CD1c-positive myeloid dendritic cell (primary cell): ENCODE results near the gene LMF1.

Source experiments
- DNase-seq: peaks from one replicate; pipeline ENCODE4 v3.0.0-alpha.2; 2016; ENCODE audit errors: extremely low spot score

LMF1 gene

DNA sequence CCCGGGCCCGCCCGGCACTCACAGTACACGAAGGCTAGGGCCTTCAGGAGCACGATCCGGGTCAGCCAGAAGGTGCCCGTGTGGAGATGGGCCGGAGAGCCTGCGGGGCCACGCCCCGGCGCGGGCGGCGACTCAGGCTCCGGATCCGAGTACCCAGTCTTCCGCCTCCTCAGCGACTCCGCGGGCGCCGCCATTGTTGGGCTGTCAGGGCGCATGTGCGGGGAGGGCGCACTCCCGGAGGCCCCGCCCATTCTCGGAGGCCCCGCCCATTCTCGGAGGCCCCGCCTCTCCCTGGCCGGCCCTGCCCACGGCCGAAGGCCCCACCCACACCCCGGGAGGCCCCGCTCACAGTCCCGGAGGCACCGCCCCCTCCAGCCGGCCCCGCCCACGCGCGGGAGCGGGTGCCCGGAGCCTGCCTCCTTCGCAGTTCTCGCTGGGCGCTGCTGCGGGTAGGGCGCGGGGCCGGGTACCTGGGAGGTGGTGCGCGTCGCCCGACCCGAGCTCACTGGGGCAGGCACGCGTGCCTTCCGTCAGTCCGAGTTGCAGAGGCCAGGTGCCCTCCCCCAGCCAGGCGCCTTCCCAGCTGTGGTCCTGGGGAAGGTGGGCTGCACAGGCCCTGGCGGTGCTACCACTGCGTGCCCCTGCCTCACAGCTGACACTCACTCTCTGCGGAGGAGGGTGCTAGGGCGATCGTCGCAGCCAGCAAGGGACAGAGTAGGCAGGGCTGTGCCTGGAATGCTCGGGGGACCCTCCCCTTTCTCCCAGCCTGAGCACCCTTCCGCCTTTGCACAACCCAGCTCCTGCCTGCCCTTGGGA lies at the start of gene LMF1:
Gene LMF1, minus strand, starts transcription at position 219 of the 816 bp plus-strand sequence. Its CDS starts 4 bp downstream, at position 215.
- peak; percentile 96 for DNase-seq

DNA sequence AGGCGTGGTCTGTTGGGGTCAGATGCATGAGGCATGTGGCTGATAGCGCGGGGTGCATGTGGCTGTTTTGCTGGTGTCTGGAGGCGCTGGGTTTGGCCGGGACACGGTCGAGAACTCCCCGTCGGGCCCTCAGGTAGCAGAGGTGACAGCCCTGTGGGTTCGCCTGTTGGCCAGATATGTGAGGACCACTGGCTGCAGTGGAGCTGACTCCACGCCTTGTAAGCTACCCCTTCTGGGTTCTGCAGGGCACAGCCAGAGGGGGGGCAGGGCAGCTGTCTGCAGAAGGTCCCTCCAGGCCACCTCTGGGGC lies 49.3 kb upstream of the LMF1 start:
- no peak for DNase-seq

DNA sequence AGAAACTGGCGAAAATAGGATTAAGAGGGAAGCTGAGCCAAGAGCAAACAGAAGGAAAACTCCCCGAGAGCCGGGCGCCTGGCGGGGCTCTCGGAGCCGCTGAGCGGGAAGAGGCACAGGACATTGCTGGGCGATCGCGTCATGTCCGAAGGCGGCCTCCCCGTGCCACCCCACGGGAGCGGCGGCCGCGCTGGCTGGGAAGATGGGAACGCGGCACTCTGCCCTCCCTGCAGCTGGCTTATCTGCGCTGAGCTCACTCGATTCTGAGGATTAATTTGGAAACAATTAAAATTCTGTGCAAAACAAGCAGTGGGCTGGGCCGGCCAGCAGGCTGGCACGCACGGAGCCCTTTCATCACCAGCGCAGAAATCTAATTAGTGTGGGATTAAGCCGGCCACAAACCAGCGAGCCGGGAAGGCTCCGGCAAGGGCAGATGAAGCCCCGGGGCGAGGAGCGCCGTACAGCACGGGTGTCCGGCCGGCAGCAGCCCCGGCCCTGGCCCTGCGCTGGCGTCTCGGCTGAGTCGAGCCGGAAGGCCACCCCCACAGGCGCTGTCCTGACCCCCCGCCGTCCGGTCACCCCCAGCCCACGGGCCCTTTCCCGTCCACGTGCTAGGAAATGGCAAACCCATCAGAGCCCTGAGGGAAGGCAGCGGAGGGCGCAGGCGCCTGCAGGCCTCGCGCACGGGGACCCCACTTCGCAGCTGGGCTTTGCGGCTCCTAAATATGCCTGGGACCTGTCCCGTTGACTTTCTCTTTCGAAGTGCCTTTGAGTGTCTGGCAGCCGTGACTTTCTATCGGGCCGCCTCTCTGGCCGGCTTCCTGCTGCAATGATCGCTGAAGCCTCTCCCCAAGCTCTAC lies 48.7 kb upstream of the LMF1 start:
- no peak for DNase-seq

DNA sequence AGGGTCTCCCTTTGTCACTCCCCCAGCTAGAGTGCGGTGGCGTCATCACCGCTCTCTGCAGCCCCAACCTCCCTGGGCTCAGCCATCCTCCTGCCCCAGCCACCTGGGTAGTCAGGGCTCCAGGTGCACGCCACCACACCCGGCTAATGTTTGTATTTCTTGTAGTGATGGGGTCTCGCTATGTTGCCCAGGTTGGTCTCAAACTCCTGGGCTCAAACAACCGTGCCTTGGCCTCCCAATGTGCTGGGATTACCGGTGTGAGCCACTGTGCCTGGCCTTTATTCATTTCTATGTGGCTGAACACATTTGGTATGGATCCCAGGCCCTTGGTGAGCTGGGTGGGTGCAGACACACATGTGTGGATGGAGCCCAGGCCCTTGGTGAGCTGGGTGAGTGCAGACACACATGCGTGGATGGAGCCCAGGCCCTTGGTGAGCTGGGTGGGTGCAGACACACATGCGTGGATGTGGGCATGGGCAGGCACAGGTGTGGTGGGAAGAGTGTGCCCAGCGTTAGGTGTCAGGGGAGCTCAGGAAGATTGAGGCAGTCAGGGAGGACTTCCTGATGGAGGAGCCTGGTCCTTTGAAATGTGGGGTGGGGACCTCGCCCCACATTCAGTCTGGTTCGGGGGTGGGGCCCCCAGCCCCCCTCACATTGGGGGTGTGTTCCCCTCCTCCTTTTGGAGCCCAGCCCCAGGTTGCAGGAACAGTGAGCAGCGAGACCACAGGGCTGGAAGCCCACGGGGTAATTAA lies 47.8 kb upstream of the LMF1 start:
- no peak for DNase-seq

DNA sequence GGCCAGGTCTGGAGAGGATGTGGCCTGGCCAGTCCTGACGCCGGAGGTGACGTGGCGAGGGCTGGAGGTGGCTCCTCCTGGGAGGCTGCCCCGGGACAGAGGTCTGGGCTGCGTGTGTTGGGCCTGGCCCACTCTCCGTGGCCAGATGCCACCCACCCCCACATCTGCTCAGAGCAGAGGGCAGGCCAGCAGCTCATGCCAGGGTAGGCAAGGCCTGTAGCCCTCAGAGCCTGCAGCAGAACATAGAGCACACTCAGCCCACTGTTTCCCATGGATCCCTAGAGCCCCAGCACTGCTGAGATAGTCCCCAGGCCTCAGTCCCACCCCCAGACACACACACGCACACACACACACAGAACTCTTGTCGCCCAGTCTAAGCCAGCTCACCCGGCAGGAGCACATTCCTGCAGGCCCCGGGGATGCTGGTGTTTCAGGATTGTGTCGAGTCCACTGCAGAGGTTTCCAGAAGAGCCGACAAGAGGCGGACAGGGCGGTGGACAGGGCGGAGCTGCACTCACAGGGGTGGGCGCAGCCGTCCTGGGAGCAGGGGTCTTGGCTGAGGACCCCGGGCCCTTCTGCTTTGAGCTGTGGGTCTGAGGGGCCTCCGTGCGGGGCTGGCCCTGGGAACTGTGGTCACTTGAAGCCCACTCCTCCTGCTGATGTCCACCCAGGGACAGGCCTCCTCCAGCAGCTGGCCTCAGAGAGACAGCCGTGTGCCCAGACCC lies 44.1 kb upstream of the LMF1 start:
- DNase-seq: no peak

DNA sequence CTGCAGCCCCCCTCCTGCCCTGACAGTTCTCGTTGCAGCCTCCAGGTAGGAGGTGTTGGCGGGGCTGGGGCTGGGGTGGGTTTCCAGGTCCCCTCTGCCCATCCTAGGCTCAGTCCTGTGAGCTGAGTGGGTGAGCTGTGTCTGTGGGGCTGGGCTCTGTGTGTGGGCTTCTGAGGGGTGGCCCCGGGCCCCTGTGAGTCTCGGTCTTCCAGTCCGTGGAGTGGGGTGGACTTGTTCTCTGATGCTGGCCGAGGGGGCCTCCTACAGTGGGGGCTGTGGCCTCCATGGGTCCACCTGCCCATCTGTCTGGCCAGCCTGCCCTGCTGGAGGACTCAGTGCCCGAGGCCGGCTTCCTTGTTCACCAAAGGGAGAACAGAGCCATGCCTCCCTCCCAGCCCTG lies 43.4 kb upstream of the LMF1 start:
- no peak for DNase-seq

DNA sequence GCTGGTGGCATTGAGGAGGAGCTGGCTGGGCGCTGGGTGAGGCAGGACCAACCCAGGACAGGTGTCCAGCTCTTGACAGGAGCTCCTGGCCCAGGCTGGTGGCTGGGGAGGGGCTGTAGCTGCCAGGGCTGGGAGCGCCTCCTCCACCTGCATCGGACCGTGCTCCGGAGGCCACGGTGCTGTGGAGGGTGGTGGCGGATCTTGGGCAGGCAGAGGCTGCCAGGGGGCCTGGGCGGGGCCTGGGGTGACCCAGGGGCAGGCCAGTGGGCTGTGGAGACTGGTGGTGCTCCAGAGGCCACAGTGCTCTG lies 42.8 kb upstream of the LMF1 start:
- DNase-seq: no peak

DNA sequence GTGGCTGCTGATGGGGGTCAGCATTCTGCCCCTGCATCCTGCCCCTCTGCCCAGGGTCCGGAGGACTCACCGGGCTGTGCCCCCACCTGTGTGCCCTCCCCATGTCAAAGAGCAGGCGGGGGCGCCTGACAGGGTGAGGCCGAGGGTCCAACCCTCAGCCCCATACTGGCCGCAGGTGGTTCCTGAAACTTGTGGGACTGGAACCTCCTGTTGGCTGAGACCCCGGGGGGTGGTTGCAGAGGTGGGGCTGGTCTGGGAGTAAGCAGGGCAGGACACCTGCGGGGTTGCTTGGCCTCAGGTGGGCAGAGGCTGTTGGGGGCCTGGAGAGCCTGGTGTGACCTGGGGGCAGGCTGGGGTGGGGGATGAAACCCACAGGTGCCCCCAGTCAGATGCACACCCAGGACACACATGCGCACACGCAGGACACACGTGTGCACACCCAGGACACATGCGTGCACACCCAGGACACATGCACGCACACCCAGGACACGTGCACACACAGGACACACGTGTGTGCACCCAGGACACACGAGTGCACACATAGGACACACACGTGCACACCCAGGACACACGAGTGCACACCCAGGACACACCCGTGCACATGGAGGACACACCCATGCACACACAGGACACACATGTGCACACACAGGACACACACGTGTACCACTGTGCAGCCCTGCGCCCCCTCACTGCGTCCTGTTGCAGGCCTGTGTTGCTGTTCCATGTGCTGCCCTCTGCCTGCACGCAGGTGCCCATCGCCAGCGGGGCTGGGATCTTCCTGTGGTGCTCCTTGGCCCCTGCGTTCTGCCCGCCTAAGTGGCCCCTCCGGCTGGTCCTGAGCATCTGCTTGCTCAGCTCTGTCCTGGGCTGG lies 42.2 kb upstream of the LMF1 start:
- DNase-seq: no peak

DNA sequence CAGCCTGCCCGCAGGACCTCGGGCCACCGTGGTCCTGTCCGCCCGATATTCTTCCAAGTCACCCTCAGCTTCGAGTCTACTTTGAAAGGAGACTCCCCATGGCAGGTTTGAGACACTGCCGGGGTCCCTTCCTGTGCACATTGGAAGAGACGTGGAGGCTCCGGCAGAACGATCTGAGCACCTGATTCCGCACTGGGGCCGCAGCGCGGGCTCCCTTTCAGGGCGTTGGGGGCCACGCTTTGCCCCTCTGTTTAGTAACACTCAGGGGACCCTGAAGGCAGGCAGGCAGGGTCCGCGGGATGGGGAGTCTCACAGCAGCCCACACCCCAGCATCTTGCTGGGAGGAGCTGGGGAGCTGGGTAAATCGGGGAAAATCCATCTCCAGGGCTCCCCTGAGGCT lies 41.4 kb upstream of the LMF1 start:
- DNase-seq: no peak

DNA sequence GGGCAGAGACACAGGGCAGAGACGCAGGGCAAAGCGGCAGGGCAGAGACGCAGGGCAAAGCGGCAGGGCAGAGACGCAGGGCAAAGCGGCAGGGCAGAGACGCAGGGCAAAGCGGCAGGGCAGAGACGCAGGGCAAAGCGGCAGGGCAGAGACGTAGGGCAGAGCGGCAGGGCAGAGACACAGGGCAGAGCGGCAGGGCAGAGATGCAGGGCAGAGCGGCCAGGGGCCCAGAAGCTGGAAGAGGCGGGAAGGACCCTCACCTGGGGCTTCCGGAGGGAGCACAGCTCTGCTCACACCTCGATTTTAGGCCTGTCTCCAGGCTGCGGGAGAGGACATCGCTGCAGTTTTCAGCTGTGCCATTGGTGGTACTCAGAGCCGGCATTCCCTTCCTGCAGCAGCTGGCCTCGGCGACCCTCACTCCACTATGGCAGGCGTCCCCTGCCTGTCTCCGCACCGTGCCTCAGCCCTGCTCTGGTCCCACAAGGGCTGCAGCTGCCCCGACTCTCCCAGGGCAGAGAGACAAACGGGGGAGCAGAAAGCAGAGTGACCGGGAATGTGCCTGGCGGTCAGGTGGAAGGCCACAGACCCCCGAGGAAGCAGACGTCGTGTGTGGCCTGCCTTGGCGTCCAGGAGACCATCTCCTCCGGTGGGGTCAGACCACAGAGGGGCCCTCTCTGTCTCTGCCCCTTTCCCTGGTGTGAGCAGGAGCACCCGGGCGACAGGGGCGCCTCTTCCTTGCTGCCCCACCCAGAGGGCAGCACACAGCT lies 40.7 kb upstream of the LMF1 start:
- DNase-seq: no peak

DNA sequence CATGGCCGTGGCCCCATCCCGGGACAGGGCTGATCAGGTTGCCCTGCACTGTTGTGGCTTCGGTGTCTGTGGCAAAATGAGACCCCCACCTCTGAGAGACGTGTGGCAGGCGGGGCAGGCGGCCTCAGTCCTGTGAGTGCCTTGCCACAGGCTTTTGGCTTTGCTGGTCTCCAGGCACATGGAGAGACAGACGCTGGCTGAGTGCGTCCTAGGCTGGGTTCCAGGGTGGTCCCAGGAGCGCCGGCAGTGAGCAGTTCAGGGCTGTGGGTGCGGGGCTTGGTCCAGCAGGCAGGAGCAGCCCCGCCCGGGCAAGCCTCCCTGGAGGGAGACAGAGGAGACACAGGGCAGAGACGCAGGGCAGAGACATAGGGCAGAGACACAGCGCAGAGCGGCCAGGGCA lies 40.0 kb upstream of the LMF1 start:
- no peak for DNase-seq

DNA sequence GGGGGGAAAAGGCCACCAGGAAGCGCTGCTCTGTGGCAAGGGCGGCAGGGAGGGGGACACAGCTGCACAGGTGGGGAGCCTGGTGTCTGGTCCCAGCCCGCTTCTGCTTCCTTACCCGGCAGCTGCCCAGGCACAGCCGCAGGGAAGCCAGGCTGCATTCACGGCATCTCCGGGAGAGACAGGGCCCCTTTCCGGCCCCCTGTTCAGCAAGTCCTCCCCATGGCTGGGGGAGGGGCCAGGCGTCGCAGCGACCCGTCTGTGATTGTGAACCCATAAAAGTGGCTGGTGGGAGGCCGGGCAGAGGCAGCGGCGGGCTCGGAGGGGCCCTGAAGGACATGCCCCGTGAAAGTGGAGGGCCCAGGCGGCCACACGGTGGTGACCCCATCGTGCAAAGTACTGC lies 39.5 kb upstream of the LMF1 start:
- no peak for DNase-seq

DNA sequence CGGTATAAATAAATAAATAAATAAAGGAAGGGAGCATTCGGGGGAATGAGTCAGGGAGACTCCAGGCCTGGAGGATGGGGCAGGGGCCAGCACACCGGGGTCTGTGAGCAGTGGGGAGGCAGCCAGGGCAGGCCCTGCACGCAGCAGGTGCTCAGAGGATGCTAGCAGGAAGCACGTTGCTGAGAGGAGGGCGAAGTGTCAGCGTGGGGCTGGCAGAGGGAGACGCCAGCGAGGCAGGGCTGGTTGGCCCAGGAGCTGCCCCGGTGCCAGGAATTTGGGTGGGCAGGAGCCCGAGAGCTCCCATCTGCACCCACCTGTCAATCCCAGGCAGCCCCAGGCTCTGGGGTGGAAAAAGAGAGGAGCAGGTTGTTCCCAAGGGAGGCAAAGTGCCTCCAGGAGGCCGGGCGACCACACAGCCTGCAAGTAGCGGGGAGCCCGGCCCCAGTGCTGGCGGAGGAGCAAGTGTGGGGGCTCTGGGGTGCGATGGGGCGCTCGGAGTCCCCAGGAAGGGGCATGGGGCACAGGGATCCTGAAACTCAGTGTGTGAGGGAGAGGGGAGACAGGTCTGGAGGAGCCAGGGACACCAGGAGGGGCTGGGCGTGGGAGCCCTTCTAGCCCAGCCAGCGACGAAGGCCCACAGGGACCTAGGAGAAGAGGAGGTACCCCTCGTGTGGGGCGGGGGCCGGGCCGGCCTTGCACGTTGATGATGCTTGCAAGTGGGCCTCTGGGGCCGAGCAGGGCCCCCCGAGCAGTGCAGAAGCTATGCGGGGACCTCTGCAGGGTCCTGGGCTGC lies 38.8 kb upstream of the LMF1 start:
- no peak for DNase-seq

DNA sequence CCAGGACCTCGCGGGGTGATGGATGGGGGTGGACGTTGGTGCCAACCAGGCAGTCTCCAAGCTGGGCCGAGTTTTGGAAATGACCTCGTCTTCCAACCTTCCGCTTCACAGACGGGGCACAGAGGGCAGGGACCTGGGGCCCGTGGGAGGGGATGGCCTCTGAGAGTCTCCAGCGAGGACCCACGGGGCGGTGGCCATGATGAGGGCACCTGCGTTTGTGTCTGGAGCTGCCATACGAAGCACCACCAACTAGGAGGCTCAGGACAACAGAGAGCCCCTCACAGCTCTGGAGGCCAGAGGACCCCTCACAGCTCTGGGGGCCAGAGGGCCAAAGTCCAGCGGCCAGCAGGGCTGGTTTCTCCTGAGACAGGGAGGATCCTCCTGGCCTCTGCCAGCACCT lies 37.3 kb upstream of the LMF1 start:
- no peak for DNase-seq

DNA sequence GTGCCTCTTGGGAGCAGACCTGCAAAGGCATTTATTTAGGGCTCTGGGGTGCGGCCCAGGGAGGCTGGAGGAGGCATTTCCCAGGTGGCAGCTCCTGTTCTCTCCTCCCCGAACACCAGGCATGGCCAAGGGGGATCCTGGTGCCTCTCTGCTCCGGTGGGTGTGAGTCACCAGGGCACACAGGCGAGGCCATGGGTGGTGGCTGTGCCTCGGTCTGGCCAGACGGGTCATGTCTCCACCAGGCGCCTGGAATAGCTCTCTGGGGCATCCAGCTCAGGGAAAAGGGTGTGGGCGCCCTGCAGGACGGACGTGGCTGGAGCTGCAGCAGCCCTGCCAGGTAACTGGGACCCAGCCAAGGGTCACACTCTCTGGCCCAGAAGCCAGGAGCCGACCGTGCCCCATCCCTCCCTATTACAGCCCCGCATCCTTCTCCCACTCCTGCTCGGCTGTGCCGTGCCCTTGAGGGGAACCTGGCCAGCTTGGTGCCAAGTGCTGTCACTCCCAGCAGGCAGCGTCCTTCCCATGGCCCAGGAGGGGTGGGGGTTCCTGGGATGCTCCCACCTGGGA lies 36.6 kb upstream of the LMF1 start:
- DNase-seq: no peak

DNA sequence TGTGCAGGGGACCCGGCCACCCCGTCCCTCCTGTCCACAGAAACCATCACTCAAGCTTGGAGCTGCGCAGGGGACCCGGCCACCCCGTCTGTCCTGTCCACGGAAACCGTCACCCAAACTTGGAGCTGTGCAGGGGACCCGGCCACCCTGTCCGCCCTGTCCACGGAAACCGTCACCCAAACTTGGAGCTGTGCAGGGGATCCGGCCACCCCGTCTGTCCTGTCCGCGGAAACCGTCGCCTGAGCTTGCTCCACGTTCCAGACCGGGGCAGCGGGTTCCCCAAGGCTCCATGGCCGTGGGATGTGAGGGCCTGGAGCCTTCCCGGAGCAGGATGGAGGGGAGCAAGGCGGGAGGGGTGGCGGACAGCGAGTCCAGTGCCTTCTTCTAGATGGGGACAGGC lies 36.0 kb upstream of the LMF1 start:
- no peak for DNase-seq

DNA sequence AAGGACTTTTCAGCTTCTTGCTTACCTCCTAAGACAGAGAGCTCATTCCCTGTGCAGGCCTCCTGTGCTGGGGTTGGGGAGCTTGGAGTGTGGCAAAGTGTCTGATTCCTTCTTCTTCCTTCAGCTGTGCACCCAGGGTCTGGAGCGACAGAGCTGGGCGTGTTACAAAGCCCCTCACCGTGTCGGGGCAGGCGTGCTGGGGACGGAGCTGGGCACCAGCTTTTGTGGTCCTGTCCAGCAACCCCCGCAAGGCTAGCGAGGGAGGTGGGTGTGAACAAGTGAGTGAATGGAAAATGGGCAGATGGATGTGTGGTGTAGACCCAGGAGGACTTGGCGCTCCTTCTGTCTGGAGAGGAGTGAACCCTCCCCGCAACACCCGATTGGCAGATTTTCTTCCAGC lies 34.5 kb upstream of the LMF1 start:
- DNase-seq: no peak

DNA sequence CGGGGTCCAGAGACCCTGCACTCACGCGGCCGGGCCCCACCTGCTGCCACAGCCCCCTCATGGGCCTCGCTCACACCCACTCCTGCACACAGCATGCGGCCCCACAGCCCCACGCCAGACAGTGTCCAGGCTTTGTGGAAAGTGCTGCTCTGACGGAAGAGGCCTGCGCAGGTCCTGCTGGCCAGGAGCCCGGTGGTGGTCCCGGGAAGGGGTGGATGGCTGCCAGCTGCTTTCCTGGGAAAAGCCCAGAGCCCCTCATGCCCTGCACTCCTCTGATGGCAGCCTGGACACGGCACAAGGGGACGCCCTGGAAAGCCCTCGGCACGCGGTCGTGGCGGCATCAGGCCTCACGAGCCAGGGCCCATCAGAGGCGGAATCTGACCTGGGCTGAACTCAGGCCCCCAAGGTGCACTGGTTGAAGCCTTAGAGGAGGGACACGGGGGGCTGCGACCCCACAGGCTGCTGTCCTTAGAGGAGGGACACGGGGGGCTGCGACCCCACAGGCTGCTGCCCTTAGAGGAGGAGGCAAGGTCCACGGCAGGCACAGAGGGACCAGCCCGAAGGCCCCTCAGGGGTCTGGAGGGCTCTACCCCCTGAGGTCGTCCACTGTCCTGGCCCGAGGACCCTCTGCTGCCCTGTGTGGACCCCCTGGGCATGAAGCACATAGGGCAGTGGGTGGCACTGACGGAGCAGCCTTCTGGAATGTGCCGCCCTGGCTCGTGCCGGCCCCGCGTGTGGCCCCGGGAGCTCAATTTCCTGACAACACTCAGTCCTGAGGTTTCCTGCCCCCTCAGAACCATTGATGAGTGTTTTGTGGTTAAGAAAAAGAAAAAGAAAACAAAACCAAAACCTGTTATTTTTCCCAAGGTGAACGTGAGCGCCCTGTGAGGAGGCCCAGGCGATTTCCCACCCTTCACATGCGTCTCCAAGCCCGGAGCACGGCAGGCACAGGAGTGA lies 32.9 kb upstream of the LMF1 start:
- DNase-seq: no peak
